Common myeloid progenitor, CD34-positive (primary cell): ENCODE results near the gene NR0B2.

Experiments
- CTCF ChIA-PET: fragments of 350-600 bp; sonication (Branson Sonifier 250); formaldehyde crosslinking; loops from one replicate; lab custom pipeline; 2021; ENCODE audit warnings: antibody characterized with exemption; lab: Charles Lee
- POLR2A ChIA-PET: fragments of 350-600 bp; sonication (Branson Sonifier 250); formaldehyde crosslinking; loops from one replicate; lab custom pipeline; 2021; ENCODE audit warnings: antibody characterized with exemption; lab: Charles Lee
- DNase-seq, 3 donors: peaks; one replicate each; pipeline versions ENCODE4 v3.0.0 to v3.0.0-alpha.2; 2013
- H3K27ac ChIP-seq, 2 experiments: 1 replicate in 1 of 2; 2 replicates in 1 of 2; pipeline ENCODE4 v1.7.0; 2013; ENCODE audit warnings: inconsistent platforms in 2 of 2, low read length in 2 of 2, mild to moderate bottlenecking in 2 of 2, low read depth in 1 of 2, moderate library complexity in 1 of 2; ENCODE audit not compliant: severe bottlenecking in 2 of 2, insufficient read depth in 1 of 2, poor library complexity in 1 of 2
- H3K27me3 ChIP-seq, 5 experiments: replicated peaks in 2 of 5; 1 replicate in 3 of 5; 2 replicates in 2 of 5; pipeline versions ENCODE4 v1.6.1 to v1.7.0; 2013; ENCODE audit warnings: low read length in 4 of 5, mild to moderate bottlenecking in 2 of 5, moderate library complexity in 2 of 5, inconsistent platforms in 1 of 5; ENCODE audit not compliant: insufficient read depth in 5 of 5, control insufficient read depth in 4 of 5
- H3K36me3 ChIP-seq, 4 experiments: 1 replicate in 2 of 4; 2 replicates in 2 of 4; pipeline versions ENCODE4 v1.6.1 to v1.7.0; 2013; ENCODE audit warnings: low read length in 3 of 4, control low read depth in 1 of 4, mild to moderate bottlenecking in 1 of 4; ENCODE audit not compliant: control insufficient read depth in 4 of 4, insufficient read depth in 4 of 4
- H3K4me1 ChIP-seq, 4 experiments: 1 replicate in 3 of 4; 2 replicates in 1 of 4; pipeline versions ENCODE4 v1.6.1 to v1.7.1; 2013; ENCODE audit warnings: low read length in 3 of 4, mild to moderate bottlenecking in 3 of 4, control low read depth in 1 of 4, inconsistent platforms in 1 of 4, moderate library complexity in 1 of 4; ENCODE audit not compliant: control insufficient read depth in 4 of 4, insufficient read depth in 4 of 4; ENCODE audit errors: control extremely low read depth in 1 of 4
- H3K4me3 ChIP-seq, 7 experiments: 1 replicate in 4 of 7; 2 replicates in 3 of 7; pipeline versions ENCODE4 v1.5.1 to v1.7.0; 2013; ENCODE audit warnings: mild to moderate bottlenecking in 7 of 7, low read length in 6 of 7, moderate library complexity in 6 of 7, inconsistent platforms in 2 of 7, low read depth in 2 of 7, control low read depth in 1 of 7; ENCODE audit not compliant: insufficient read depth in 4 of 7, control insufficient read depth in 1 of 7; ENCODE audit errors: extremely low read depth in 1 of 7
- H3K9me3 ChIP-seq, 5 experiments: 1 replicate in 4 of 5; 2 replicates in 1 of 5; pipeline versions ENCODE4 v1.6.1 to v1.7.1; 2013; ENCODE audit warnings: low read length in 4 of 5, mild to moderate bottlenecking in 2 of 5, inconsistent platforms in 1 of 5, low read depth in 1 of 5, moderate library complexity in 1 of 5; ENCODE audit not compliant: control insufficient read depth in 4 of 5, insufficient read depth in 2 of 5; ENCODE audit errors: control extremely low read depth in 1 of 5
- WGBS: methylation state at CpG from one replicate; pipeline ENCODE4 v1.1.5; 2013; ENCODE audit not compliant: insufficient coverage; 5-methylcytosine and 5-hydroxymethylcytosine counted together

Gene NR0B2

GRCh38 chr1:26938659-26939025, 24.9 kb upstream of the NR0B2 start:
- POLR2A ChIA-PET = no interaction called here
- no peaks in the 10 kb centered on the region for H3K27me3 ChIP-seq
- WGBS = 100% methylated on average over 2 of the region's 2 CpGs

GRCh38 chr1:26938004-26938658, 24.4 kb upstream of the NR0B2 start:
- no peaks in the 10 kb centered on the region for H3K4me1 ChIP-seq
- no peaks in the 10 kb centered on the region for H3K27me3 ChIP-seq
- no peak for DNase-seq
- H3K9me3 ChIP-seq = no peaks in the 10 kb centered on the region
- no peak overlapping the region for H3K4me3 ChIP-seq
- ChIA-PET CTCF (interaction anchor here (0.5 to 1.1 kb wide), 2 partner anchors 9 to 105 kb away, joined by 3 read pairs; no protein-coding TSS in a partner anchor), POLR2A (no interaction called here)
- no peak overlapping the region for H3K27ac ChIP-seq
- peaks cover 11 to 52% (median 44%) of the 10 kb centered on the region in 4 experiments for H3K36me3 ChIP-seq
- WGBS = 100% methylated on average over 2 of the region's 4 CpGs

More at GRCh38 chr1:26938659-26939025, 24.9 kb upstream of the NR0B2 start:
- Histone ChIP-seq H3K4me1 (no peaks in the 10 kb centered on the region), H3K36me3 (peaks cover 13 to 57% (median 46%) of the 10 kb centered on the region in 4 experiments), H3K27ac (no peak overlapping the region), H3K9me3 (no peaks in the 10 kb centered on the region), H3K4me3 (no peak overlapping the region)
- CTCF ChIA-PET = no interaction called here
- no peak for DNase-seq

GRCh38 chr1:26936823-26937222, 23.0 kb upstream of the NR0B2 start:
- Histone ChIP-seq H3K27me3 (no peaks in the 10 kb centered on the region), H3K9me3 (no peaks in the 10 kb centered on the region), H3K4me3 (no peak overlapping the region), H3K36me3 (peaks cover 11 to 48% (median 37%) of the 10 kb centered on the region in 4 experiments), H3K27ac (no peak overlapping the region), H3K4me1 (no peaks in the 10 kb centered on the region)
- no peak for DNase-seq
- ChIA-PET POLR2A (no interaction called here), CTCF (interaction anchor here (1.1 kb wide), 1 partner anchor 10 kb away, joined by 3 read pairs; no protein-coding TSS in a partner anchor)
- 91% methylated on average over 3 of the region's 6 CpGs for WGBS

GRCh38 chr1:26932531-26932930, 18.8 kb upstream of the NR0B2 start:
- H3K27ac ChIP-seq = no peak overlapping the region
- WGBS = no CpG with 5 or more reads among the region's 3 CpGs
- peaks cover 14 to 51% (median 39%) of the 10 kb centered on the region in 4 experiments for H3K36me3 ChIP-seq
- no peaks in the 10 kb centered on the region for H3K4me1 ChIP-seq
- POLR2A ChIA-PET = no interaction called here
- no peaks in the 10 kb centered on the region for H3K9me3 ChIP-seq
- no peak for DNase-seq
- H3K27me3 ChIP-seq = no peaks in the 10 kb centered on the region
- CTCF ChIA-PET = no interaction called here
- H3K4me3 ChIP-seq = no peak overlapping the region

GRCh38 chr1:26923711-26924110, 9.9 kb upstream of the NR0B2 start:
- CTCF ChIA-PET = interaction anchor here (1.2 kb wide), 1 partner anchor 109 kb away, joined by 3 read pairs; no protein-coding TSS in a partner anchor
- POLR2A ChIA-PET = no interaction called here
- no peak overlapping the region for H3K4me3 ChIP-seq
- no peaks in the 10 kb centered on the region for H3K9me3 ChIP-seq
- H3K36me3 ChIP-seq = peaks cover 14 to 40% (median 28%) of the 10 kb centered on the region in 4 experiments
- H3K27me3 ChIP-seq = no peaks in the 10 kb centered on the region
- DNase-seq = no peak
- no peak overlapping the region for H3K27ac ChIP-seq
- 100% methylated on average over 2 of the region's 3 CpGs for WGBS
- peaks cover 5 to 21% (median 16%) of the 10 kb centered on the region in 4 experiments for H3K4me1 ChIP-seq

- no peak for DNase-seq
- POLR2A ChIA-PET = no interaction called here
- H3K36me3 ChIP-seq = peaks cover 9 to 32% (median 22%) of the 10 kb centered on the region in 4 experiments
- CTCF ChIA-PET = no interaction called here
- H3K27me3 ChIP-seq = no peaks in the 10 kb centered on the region
- H3K4me1 ChIP-seq = peaks cover 5 to 21% (median 16%) of the 10 kb centered on the region in 4 experiments
- peak overlapping the region in 1 of 2 experiments; percentile 90 for H3K27ac ChIP-seq
- H3K4me3 ChIP-seq = peak overlapping the region in 4 of 7 experiments; percentile 75 to 87 (median 84)
- 94% methylated on average over 3 of the region's 3 CpGs for WGBS
- H3K9me3 ChIP-seq = no peaks in the 10 kb centered on the region
Observed at GRCh38 chr1:26922901-26923300, 9.1 kb upstream of the NR0B2 start.

GRCh38 chr1:26922431-26922729, 8.6 kb upstream of the NR0B2 start:
- WGBS = 44% methylated on average over 6 of the region's 6 CpGs
- ChIA-PET POLR2A (interaction anchor here (0.8 kb wide), 1 partner anchor 23 kb away, joined by 3 read pairs; no protein-coding TSS in a partner anchor), CTCF (interaction anchor here (1.2 kb wide), 1 partner anchor 14 kb away, joined by 4 read pairs; no protein-coding TSS in a partner anchor)
- no peak for DNase-seq
- Histone ChIP-seq H3K27me3 (no peaks in the 10 kb centered on the region), H3K4me3 (peak overlapping the region in 6 of 7 experiments; percentile 58 to 87 (median 80)), H3K9me3 (no peaks in the 10 kb centered on the region), H3K27ac (peak overlapping the region; percentile 80 to 90), H3K4me1 (peaks cover 5 to 21% (median 16%) of the 10 kb centered on the region in 4 experiments), H3K36me3 (peaks cover 8 to 27% (median 19%) of the 10 kb centered on the region in 4 experiments)
